H4 (cell line): ENCODE results near the gene NRXN3. TPM values are rescaled to one million over a fixed set of nuclear protein-coding genes. Genes with fewer than 3 reads are reported as not detected.
"Not testable (repeated sequence)": the region's sequence is repeated elsewhere in the genome, so short reads cannot be mapped to it uniquely, and the experiment has no call there.

Experiments
- DNase-seq: peaks from one replicate; pipeline ENCODE4 v3.0.0-alpha.2; 2015; ENCODE audit warnings: low spot score
- total RNA-seq: library from RNA; depleted of rRNA; stranded (reverse); fragments of >200 nt; shearing (Covaris generic); gene quantifications from 2 replicates; pipeline ENCODE4 v1.2.3, GENCODE V29; 2014

The NRXN3 gene
- total RNA-seq, 1 experiment from 2014 or later, result 0.37 TPM

DNA sequence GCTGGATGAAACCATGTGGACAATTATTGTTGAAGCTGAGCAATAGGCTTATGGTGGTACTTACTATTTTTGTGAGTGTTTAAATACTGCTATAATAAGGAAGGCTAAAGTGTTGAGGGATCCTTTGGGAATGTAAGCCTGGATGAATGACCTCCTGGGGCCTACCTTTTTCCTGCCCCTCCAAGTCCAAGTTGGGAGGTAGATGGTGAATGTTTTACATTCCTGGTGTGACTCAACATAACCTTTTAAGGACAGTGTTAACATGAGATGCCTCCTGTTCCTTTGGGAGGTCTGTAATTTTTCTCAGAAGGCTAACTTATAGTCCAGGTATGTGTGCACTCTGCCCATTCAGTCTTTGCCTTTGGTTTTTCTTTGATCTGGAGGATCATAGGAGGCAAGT is 315.9 kb downstream of the NRXN3 start:
- DNase-seq, result no peak

DNA sequence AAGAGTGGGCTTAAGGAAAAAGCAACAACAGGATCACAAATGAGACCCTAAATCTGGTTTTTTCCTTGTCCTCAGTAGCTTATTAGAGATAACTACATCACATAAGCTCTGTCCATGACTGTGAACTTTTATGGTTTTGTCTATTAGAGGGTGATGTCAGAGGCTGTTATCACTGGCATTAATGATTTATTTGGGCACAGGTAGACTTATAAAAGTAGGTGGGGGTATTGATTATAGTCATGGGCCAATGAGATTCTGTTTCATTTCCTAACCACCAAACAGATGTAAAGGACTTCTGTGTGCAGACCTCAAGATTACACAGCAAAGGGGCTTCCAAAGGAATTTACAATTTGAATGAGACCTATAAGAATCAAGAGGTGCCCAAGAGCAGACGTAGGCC is 316.4 kb downstream of the NRXN3 start:
- no peak for DNase-seq

DNA sequence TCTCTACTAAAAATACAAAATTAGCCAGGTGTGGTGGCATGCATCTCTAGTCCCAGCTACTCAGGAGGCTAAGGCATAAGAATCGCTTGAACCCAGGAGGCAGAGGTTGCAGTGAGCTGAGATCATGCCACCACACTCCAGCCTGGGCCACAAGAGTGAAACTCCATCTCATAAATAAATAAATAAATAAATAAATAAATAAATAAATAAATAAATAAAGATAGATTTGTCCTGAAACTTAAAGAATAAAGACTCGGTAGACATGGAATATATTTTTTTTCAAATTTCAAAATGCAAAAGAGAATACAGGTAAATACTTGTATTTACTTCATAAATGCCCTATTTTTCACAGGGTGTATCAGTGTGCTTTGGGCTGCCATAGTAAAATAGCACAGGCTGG is 317.4 kb downstream of the NRXN3 start:
- DNase-seq, result not testable (repeated sequence)

DNA sequence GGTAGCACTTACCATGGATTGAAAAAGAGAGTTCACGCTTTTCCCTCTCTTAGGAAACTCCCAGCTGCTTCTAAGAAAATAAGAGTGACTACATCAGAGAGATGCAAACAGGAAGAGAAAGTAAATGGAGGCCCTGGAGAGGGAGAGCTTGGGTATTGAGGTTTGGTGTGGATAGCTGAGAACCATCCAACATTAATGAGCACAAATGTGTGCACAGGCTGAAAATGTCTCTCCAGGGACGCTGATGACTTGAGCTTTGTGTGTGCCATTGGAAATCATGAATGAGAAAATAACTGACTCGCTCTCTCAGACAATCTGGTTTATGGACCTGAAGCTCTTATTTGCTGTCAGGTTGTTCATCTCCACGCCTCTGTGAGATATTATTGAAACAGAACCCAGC is 318.8 kb downstream of the NRXN3 start:
- no peak for DNase-seq

- no peak for DNase-seq
Measured at GRCh38 chr14:78491048-78491447, 320.9 kb downstream of the NRXN3 start.

DNA sequence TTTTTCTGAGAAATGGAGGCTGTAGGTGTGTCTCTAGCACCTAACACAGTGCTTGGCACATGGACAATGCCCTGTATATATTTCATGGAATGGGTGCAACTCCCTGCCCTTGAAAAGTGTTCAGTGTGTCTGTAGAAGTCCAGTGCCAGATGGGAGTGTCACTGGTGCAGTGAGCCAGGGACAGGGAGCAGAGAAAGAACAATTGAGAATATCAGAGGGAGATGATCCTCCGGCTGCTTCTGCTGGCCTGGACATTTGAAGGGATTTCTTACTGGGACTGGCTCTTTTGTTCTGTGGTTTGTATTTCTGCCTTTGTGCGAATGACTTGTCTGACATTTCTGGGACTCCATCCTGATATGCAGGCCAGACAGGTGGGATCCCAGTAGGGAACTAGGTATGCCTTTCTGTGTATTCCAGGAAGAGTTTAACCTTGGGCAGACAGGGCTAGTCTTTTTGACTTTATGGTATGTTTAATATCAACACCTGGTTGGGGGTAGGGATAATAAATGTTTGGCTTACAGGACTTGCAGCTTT is 328.0 kb downstream of the NRXN3 start:
- no peak for DNase-seq

DNA sequence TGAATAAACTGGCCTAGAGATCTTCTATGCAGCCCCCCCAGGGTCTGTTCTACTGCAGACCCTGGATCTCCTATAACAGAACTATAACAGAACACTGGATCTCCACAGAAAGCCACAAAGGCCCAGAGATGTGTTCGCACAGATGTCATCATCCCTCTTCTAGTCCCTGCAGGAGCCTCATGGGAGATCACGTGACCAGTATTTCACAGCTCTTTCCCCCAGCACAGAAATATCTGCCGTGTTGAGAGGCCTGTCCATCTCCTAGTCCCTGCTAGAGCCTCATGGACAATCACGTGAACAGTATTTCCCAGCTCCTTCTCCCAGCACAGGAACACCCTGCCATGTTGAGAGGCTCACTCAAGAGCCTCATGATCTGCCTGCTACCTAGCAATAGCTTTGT is 331.7 kb downstream of the NRXN3 start:
- no peak for DNase-seq

- no peak for DNase-seq
Measured at GRCh38 chr14:78508023-78508422, 337.9 kb downstream of the NRXN3 start.

DNA sequence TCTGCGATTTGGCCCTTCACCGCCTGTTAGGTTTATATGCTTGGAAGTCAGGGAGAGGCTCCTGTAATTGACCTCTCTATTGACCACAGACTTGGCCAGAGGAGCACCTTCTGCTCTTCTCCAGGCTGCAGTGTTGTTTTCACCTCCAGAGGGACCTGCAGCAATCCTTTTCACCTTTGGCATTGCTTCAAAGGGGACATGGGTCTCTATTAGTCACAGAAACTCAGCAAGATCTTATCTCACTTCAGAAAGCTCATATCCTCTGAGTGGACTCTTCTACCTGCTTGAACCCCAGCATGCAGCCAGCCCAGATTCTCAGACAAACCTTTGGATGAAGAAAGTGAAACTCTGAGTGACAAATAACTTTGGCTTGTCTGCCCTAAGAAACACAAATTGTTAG is 339.3 kb downstream of the NRXN3 start:
- no peak for DNase-seq

- no peak for DNase-seq
Measured at GRCh38 chr14:78512021-78512420, 341.8 kb downstream of the NRXN3 start.

- DNase-seq, result no peak
Measured at GRCh38 chr14:78519863-78520262, 349.7 kb downstream of the NRXN3 start.

GRCh38 chr14:78524196-78524595 is 354.0 kb downstream of the NRXN3 start:
- no peak for DNase-seq

GRCh38 chr14:78524766-78525165 is 354.6 kb downstream of the NRXN3 start:
- DNase-seq, result no peak

GRCh38 chr14:78530078-78530477 is 359.9 kb downstream of the NRXN3 start:
- DNase-seq, result no peak

DNA sequence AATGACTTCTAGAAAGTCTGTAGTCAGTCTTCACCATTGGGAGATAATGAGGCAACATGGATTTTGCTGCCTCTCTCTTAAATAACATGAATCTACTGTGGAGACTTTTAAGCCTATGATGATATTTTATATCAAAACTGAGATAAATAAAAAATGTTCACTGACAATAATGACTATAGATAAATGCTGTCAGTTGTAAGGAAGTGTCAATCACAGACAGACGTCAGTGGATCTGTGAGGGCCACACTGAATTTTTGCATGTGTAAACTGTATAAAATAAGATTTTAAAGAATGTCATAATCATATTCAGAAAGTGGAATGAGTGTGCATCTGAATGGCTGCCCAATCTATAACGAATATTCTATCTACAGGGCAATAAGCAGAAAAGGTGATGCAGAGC is 364.0 kb downstream of the NRXN3 start:
- DNase-seq, result no peak

GRCh38 chr14:78535041-78535440 is 364.9 kb downstream of the NRXN3 start:
- DNase-seq, result no peak

- DNase-seq, result not testable (repeated sequence)
Measured at GRCh38 chr14:78541788-78542187, 371.6 kb downstream of the NRXN3 start.

DNA sequence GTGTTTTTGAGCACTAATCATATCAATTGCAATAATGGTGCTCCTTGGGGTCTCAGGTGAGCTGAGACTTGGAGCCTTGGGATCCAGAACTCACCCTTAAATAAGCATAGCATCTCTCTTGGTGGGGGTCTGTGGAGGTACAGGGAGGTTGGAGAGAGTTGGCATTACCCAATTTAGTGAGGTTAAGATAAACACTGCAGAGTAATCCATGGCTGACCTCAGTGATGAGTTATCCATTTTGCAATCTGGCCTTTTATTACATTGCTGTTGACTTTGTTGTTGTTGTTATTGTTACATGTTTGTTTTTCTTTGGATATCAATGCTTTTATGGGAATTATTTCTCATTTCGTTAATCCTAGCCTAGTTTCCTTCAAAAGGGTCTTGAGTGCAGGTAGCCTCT is 373.3 kb downstream of the NRXN3 start:
- DNase-seq, result no peak

GRCh38 chr14:78561074-78561473 is 390.9 kb downstream of the NRXN3 start:
- no peak for DNase-seq

DNA sequence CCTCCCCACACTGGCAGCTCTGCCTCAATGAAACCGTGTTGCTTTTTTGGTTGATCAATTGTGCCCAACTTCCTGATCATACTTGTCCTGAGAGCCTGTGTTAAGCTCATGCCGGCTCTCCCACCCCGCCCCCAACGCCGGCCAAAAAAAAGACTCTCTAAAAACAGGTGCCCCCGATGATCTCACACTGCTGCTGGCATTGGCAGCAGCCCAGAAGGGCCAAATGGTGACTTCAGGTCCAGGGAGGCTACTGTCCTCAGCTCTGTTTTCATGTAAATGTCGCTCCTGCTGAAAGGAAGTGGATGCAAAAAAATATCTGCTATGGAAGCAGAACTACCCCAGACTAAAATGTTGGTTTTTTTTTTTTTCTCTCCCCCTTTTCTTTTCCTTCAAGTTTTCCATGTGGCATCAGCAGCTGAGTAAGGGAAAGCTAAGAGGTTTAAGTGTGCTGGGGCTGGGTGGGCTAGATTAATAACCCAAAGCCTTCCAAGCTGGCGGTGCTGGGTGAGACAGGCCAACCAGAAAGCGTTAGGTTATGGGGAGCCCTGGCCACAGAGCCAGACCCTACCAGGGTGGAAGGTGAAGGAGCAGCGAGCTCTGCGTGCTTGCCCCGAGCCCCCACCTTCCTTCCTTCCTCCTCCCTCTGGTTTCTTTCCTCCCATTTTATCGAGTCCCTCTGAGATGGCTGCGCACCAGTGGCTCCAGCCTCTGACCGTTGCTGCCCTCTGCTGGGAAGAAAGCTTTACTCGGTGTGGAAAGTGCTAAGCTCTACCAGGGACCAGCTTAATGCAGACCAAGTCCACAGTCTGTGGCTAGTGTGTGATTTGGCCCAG is 396.1 kb downstream of the NRXN3 start:
- DNase-seq, result peak; percentile 74

GRCh38 chr14:78566859-78567172 is 396.6 kb downstream of the NRXN3 start:
- DNase-seq, result no peak

GRCh38 chr14:78567343-78567742 is 397.2 kb downstream of the NRXN3 start:
- DNase-seq, result peak; percentile 43

- DNase-seq, result not testable (repeated sequence)
Measured at GRCh38 chr14:78573736-78574135, 403.6 kb downstream of the NRXN3 start.
